ENCODE measurements around the gene TPST1. TPM values are rescaled to one million over a fixed set of nuclear protein-coding genes. Genes with fewer than 3 reads are reported as not detected.
"Not testable (repeated sequence)": the region's sequence is repeated elsewhere in the genome, so short reads cannot be mapped to it uniquely, and the experiment has no call there.

The TPST1 gene
- polyA plus RNA-seq, 12 donors = 12.7 to 30.2 (median 16.9) TPM; not detected in 1

GRCh38 chr7:66281678-66282590 is 76.8 kb downstream of the TPST1 start:
- DNase-seq = no peak

GRCh38 chr7:66282591-66282935 is 77.4 kb downstream of the TPST1 start:
- no peak for DNase-seq

- DNase-seq = no peak
Observed at GRCh38 chr7:66283003-66283920, 78.1 kb downstream of the TPST1 start.

GRCh38 chr7:66296001-66296521 is 90.9 kb downstream of the TPST1 start:
- no peak for DNase-seq

GRCh38 chr7:66296557-66296956 is 91.4 kb downstream of the TPST1 start:
- DNase-seq = no peak

GRCh38 chr7:66297579-66297978 is 92.4 kb downstream of the TPST1 start:
- no peak for DNase-seq

- no peak for DNase-seq
Observed at GRCh38 chr7:66301249-66301648, 96.1 kb downstream of the TPST1 start.

- DNase-seq = no peak
Observed at GRCh38 chr7:66301737-66302136, 96.6 kb downstream of the TPST1 start.

- no peak for DNase-seq
Observed at GRCh38 chr7:66303454-66304155, 98.5 kb downstream of the TPST1 start.

GRCh38 chr7:66304536-66304935 is 99.4 kb downstream of the TPST1 start:
- DNase-seq = no peak

- DNase-seq = no peak
Observed at GRCh38 chr7:66306243-66306642, 101.1 kb downstream of the TPST1 start.

GRCh38 chr7:66307591-66308215 is 102.6 kb downstream of the TPST1 start:
- no peak for DNase-seq

- no peak for DNase-seq
Observed at GRCh38 chr7:66308411-66308810, 103.3 kb downstream of the TPST1 start.

- no peak for DNase-seq
Observed at GRCh38 chr7:66310620-66311019, 105.5 kb downstream of the TPST1 start.

- no peak for DNase-seq
Observed at GRCh38 chr7:66313886-66314568, 108.9 kb downstream of the TPST1 start.

- no peak for DNase-seq
Observed at GRCh38 chr7:66315192-66315591, 110.1 kb downstream of the TPST1 start.

GRCh38 chr7:66319407-66319979 is 114.4 kb downstream of the TPST1 start:
- no peak for DNase-seq

- no peak for DNase-seq
Observed at GRCh38 chr7:66321283-66321682, 116.1 kb downstream of the TPST1 start.

GRCh38 chr7:66323114-66323796 is 118.1 kb downstream of the TPST1 start:
- no peak for DNase-seq

GRCh38 chr7:66324985-66325384 is 119.9 kb downstream of the TPST1 start:
- DNase-seq = not testable (repeated sequence)

Measured in muscle of arm (tissue), 12 donors.